Activated T-helper 2 cell treated with anti-CD3 and anti-CD28 coated beads, Interferon-gamma antibody, Interleukin-2, Interleukin-4, amounts not matched to agents 10 μg/mL and 5 μg/mL and 100 μg/mL, durations not matched to agents 14 hours and 24 hours and 36 hours (primary cell): ENCODE results near the gene ATG16L1. TPM values are rescaled to one million over a fixed set of nuclear protein-coding genes. Genes with fewer than 3 reads are reported as not detected.

Experiments
- DNase-seq: peaks from one replicate; pipeline ENCODE4 v3.0.0; 2021; ENCODE audit warnings: low spot score
- H3K27ac Mint-ChIP-seq: one replicate; pipeline ENCODE4 v1.8.0; 2021; ENCODE audit warnings: mixed read lengths
- H3K27me3 Mint-ChIP-seq: one replicate; pipeline ENCODE4 v1.8.0; 2021; ENCODE audit warnings: low read depth, mixed read lengths
- H3K36me3 Mint-ChIP-seq: one replicate; pipeline ENCODE4 v1.8.0; 2021; ENCODE audit warnings: low read depth, mixed read lengths
- H3K4me1 Mint-ChIP-seq: one replicate; pipeline ENCODE4 v1.8.0; 2021; ENCODE audit warnings: low read depth, mixed read lengths
- H3K4me3 Mint-ChIP-seq: one replicate; pipeline ENCODE4 v1.8.0; 2021; ENCODE audit warnings: low read depth, mild to moderate bottlenecking, moderate library complexity, mixed read lengths
- H3K9me3 Mint-ChIP-seq: one replicate; pipeline ENCODE4 v1.8.0; 2021; ENCODE audit warnings: mixed read lengths
- intact Hi-C: fragments of 100-400 bp; cut with micrococcal nuclease; formaldehyde crosslinking; loops from one replicate; pipeline ENCODE4 v1.15.1; 2023
- total RNA-seq: library from RNA; stranded (reverse); gene quantifications from 2 replicates; pipeline ENCODE4 v1.2.3, GENCODE V29; 2022

Gene ATG16L1
- total RNA-seq, 1 donor from 2014 or later: 33.5 TPM

GRCh38 chr2:233289648-233290047 lies 38.2 kb downstream of the ATG16L1 start:
- DNase-seq: no peak
- Mint-ChIP-seq H3K27me3 (no peaks in the 10 kb centered on the region), H3K36me3 (peaks cover 88% of the 10 kb centered on the region), H3K4me1 (no peaks in the 10 kb centered on the region), H3K4me3 (no peak overlapping the region), H3K27ac (no peak overlapping the region), H3K9me3 (no peaks in the 10 kb centered on the region)
- intact Hi-C loops: no loop called here

- Mint-ChIP-seq H3K9me3 (no peaks in the 10 kb centered on the region), H3K4me1 (no peaks in the 10 kb centered on the region), H3K27me3 (no peaks in the 10 kb centered on the region), H3K4me3 (no peak overlapping the region), H3K27ac (no peak overlapping the region), H3K36me3 (peaks cover 88% of the 10 kb centered on the region)
- intact Hi-C loops: no loop called here
- DNase-seq: no peak
Measured at GRCh38 chr2:233290051-233290845, 38.8 kb downstream of the ATG16L1 start.

GRCh38 chr2:233295891-233296290 lies 44.4 kb downstream of the ATG16L1 start:
- no peaks in the 10 kb centered on the region for H3K4me1 Mint-ChIP-seq

GRCh38 chr2:233297076-233297475 lies 45.6 kb downstream of the ATG16L1 start:
- Mint-ChIP-seq H3K4me1 (no peaks in the 10 kb centered on the region), H3K9me3 (no peaks in the 10 kb centered on the region), H3K36me3 (peaks cover 37% of the 10 kb centered on the region), H3K27me3 (no peaks in the 10 kb centered on the region), H3K4me3 (no peak overlapping the region), H3K27ac (no peak overlapping the region)
- DNase-seq: no peak
- intact Hi-C loops: no loop called here

More at GRCh38 chr2:233295891-233296290, 44.4 kb downstream of the ATG16L1 start:
- Mint-ChIP-seq H3K9me3 (no peaks in the 10 kb centered on the region), H3K4me3 (no peak overlapping the region), H3K27me3 (no peaks in the 10 kb centered on the region), H3K36me3 (peaks cover 49% of the 10 kb centered on the region), H3K27ac (no peak overlapping the region)
- no peak for DNase-seq
- intact Hi-C loops: no loop called here

- no peak overlapping the region for H3K27ac Mint-ChIP-seq
- intact Hi-C loops: no loop called here
- H3K4me1 Mint-ChIP-seq: no peaks in the 10 kb centered on the region
- no peak overlapping the region for H3K4me3 Mint-ChIP-seq
- H3K27me3 Mint-ChIP-seq: no peaks in the 10 kb centered on the region
- H3K36me3 Mint-ChIP-seq: peaks cover 6% of the 10 kb centered on the region
- no peak for DNase-seq
- H3K9me3 Mint-ChIP-seq: no peaks in the 10 kb centered on the region
Measured at GRCh38 chr2:233300401-233300800, 48.9 kb downstream of the ATG16L1 start.

GRCh38 chr2:233301248-233301647 lies 49.8 kb downstream of the ATG16L1 start:
- no peaks in the 10 kb centered on the region for H3K27me3 Mint-ChIP-seq
- H3K4me3 Mint-ChIP-seq: no peak overlapping the region
- DNase-seq: no peak
- no peaks in the 10 kb centered on the region for H3K36me3 Mint-ChIP-seq
- no peak overlapping the region for H3K27ac Mint-ChIP-seq
- intact Hi-C loops: no loop called here
- no peaks in the 10 kb centered on the region for H3K4me1 Mint-ChIP-seq
- no peaks in the 10 kb centered on the region for H3K9me3 Mint-ChIP-seq

- Mint-ChIP-seq H3K36me3 (no peaks in the 10 kb centered on the region), H3K27me3 (no peaks in the 10 kb centered on the region), H3K27ac (no peak overlapping the region), H3K9me3 (no peaks in the 10 kb centered on the region), H3K4me3 (no peak overlapping the region), H3K4me1 (no peaks in the 10 kb centered on the region)
- no peak for DNase-seq
- intact Hi-C loops: no loop called here
Measured at GRCh38 chr2:233301811-233302210, 50.3 kb downstream of the ATG16L1 start.

GRCh38 chr2:233303252-233303651 lies 51.8 kb downstream of the ATG16L1 start:
- DNase-seq: no peak
- intact Hi-C loops: no loop called here
- Mint-ChIP-seq H3K27me3 (no peaks in the 10 kb centered on the region), H3K27ac (no peak overlapping the region), H3K4me3 (no peak overlapping the region), H3K9me3 (no peaks in the 10 kb centered on the region), H3K4me1 (no peaks in the 10 kb centered on the region), H3K36me3 (no peaks in the 10 kb centered on the region)

GRCh38 chr2:233307565-233307964 lies 56.1 kb downstream of the ATG16L1 start, which contains the start of gene SAG:
Gene SAG (plus strand): TSS chr2:233307816. CDS start chr2:233309190, 1,374 bp downstream.
- intact Hi-C loops: no loop called here
- DNase-seq: no peak
- H3K4me3 Mint-ChIP-seq: no peak within 1 kb of the TSS
- H3K27ac Mint-ChIP-seq: no peak within 1 kb of the TSS
- H3K36me3 Mint-ChIP-seq: no peaks in the 10 kb centered on the region
- H3K4me1 Mint-ChIP-seq: no peaks in the 10 kb centered on the region
- H3K27me3 Mint-ChIP-seq: peaks cover 3% of the 10 kb centered on the region
- no peaks in the 10 kb centered on the region for H3K9me3 Mint-ChIP-seq

GRCh38 chr2:233311241-233311926 lies 59.9 kb downstream of the ATG16L1 start:
- DNase-seq: no peak
- Mint-ChIP-seq H3K27ac (no peak overlapping the region), H3K36me3 (no peaks in the 10 kb centered on the region), H3K4me1 (no peaks in the 10 kb centered on the region), H3K4me3 (no peak overlapping the region), H3K9me3 (no peaks in the 10 kb centered on the region), H3K27me3 (peaks cover 5% of the 10 kb centered on the region)
- intact Hi-C loops: no loop called here

GRCh38 chr2:233312874-233313273 lies 61.4 kb downstream of the ATG16L1 start:
- Mint-ChIP-seq H3K36me3 (no peaks in the 10 kb centered on the region), H3K4me1 (no peaks in the 10 kb centered on the region), H3K27ac (no peak overlapping the region), H3K27me3 (peaks cover 6% of the 10 kb centered on the region), H3K4me3 (no peak overlapping the region), H3K9me3 (no peaks in the 10 kb centered on the region)
- intact Hi-C loops: no loop called here
- no peak for DNase-seq

GRCh38 chr2:233314180-233314925 lies 62.9 kb downstream of the ATG16L1 start:
- H3K9me3 Mint-ChIP-seq: no peaks in the 10 kb centered on the region
- intact Hi-C loops: no loop called here
- H3K36me3 Mint-ChIP-seq: no peaks in the 10 kb centered on the region
- H3K27me3 Mint-ChIP-seq: peaks cover 10% of the 10 kb centered on the region
- H3K27ac Mint-ChIP-seq: no peak overlapping the region
- H3K4me1 Mint-ChIP-seq: no peaks in the 10 kb centered on the region
- no peak overlapping the region for H3K4me3 Mint-ChIP-seq
- DNase-seq: no peak
